ENCODE results near the gene THY1. TPM values are rescaled to one million over a fixed set of nuclear protein-coding genes. Genes with fewer than 3 reads are reported as not detected.

THY1 gene
- total and polyA plus RNA-seq, 4 experiments from 2014 or later: not detected

DNA sequence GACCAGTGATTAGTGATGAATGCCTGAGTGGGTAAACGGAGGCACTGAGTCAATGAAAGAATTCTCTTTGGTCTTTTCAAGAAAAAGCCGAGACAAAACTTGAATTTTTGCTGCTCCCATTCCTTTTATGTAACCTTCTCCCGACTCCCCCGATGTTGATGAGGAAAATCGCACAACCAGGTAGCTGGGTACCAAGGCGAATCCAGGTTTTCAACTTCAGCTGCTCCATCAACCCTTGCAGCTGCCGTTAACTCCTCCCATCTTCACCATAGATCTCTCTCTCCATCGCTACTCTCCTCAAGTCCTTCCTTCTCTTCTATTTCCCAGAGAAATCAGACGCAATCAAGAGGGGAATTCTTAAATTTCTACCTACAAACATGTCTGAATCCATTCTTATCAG, 40.9 kb downstream of the THY1 start:
- no peaks in the 10 kb centered on the region for H3K9me3 Mint-ChIP-seq

GRCh38 chr11:119381181-119381988, 41.6 kb downstream of the THY1 start, which contains the start of gene USP2:
USP2 (minus strand) TSS chr11:119381690; CDS start chr11:119373480, 8,210 bp downstream.
- Mint-ChIP-seq H3K27me3 (peaks cover 0 to 3% of the 10 kb centered on the region in 2 donors), H3K4me3 (no peak within 1 kb of the TSS), H3K4me1 (peaks cover 0 to 9% (median 6%) of the 10 kb centered on the region in 4 donors), H3K9me3 (no peaks in the 10 kb centered on the region), H3K36me3 (no peaks in the 10 kb centered on the region), H3K27ac (peak within 1 kb of the TSS in 3 of 7 donors; percentile 75 to 87 (median 87))
- Histone ChIP-seq H3K27me3 (ENCODE audit: insufficient read depth, low read length) (no peaks in the 10 kb centered on the region), H3K27ac (ENCODE audit: low read depth, low read length) (peak within 1 kb of the TSS; percentile 49), H3K4me3 (ENCODE audit: low read length in 2 of 2) (peak within 1 kb of the TSS; percentile 77 to 86), H3K4me1 (ENCODE audit: insufficient read depth, low read length) (peaks cover 17% of the 10 kb centered on the region), H3K9me3 (ENCODE audit: control insufficient read depth in 1 of 2, low read length in 2 of 2) (no peaks in the 10 kb centered on the region), H3K36me3 (ENCODE audit: insufficient read depth, low read length) (no peaks in the 10 kb centered on the region)
- ChIA-PET POLR2A (ENCODE audit: partially characterized antibody) (interaction anchor here (0.7 to 2.3 kb wide), 3 partner anchors 17 to 37 kb away, joined by 3 to 16 read pairs (median 3); no protein-coding TSS in a partner anchor), CTCF (ENCODE audit: partially characterized antibody) (interaction anchor here (0.7 to 13.9 kb wide), 8 partner anchors 9 to 98 kb away, joined by 3 to 179 read pairs (median 5); no protein-coding TSS in a partner anchor)
- intact Hi-C loops (cut with micrococcal nuclease): loop anchor here (1.0 kb wide), 1 partner anchor 25 kb away; no protein-coding TSS in a partner anchor
- peak; percentile 96 to 98 (median 97) for DNase-seq

More for the DNA sequence above, 40.9 kb downstream of the THY1 start:
- ChIA-PET CTCF (ENCODE audit: partially characterized antibody) (interaction anchor here (1.6 to 13.9 kb wide), 3 partner anchors 9 to 25 kb away, joined by 6 to 179 read pairs (median 6); no protein-coding TSS in a partner anchor), POLR2A (ENCODE audit: partially characterized antibody) (interaction anchor here (0.6 to 2.3 kb wide), 3 partner anchors 26 to 41 kb away, joined by 3 to 16 read pairs (median 3); no protein-coding TSS in a partner anchor)
- DNase-seq: peak in 1 of 5 donors; percentile 10
- no peaks in the 10 kb centered on the region for H3K36me3 Mint-ChIP-seq
- H3K27me3 Mint-ChIP-seq: peaks cover 0 to 3% of the 10 kb centered on the region in 2 donors
- no peak overlapping the region for H3K27ac Mint-ChIP-seq
- intact Hi-C loops (cut with micrococcal nuclease): no loop called here
- Histone ChIP-seq H3K9me3 (ENCODE audit: control insufficient read depth in 1 of 2, low read length in 2 of 2) (no peaks in the 10 kb centered on the region), H3K27ac (ENCODE audit: low read depth, low read length) (peak overlapping the region; percentile 49), H3K36me3 (ENCODE audit: insufficient read depth, low read length) (no peaks in the 10 kb centered on the region), H3K4me1 (ENCODE audit: insufficient read depth, low read length) (peaks cover 17% of the 10 kb centered on the region), H3K27me3 (ENCODE audit: insufficient read depth, low read length) (no peaks in the 10 kb centered on the region), H3K4me3 (ENCODE audit: low read length in 2 of 2) (peak overlapping the region; percentile 68 to 77)
- no peak overlapping the region for H3K4me3 Mint-ChIP-seq
- H3K4me1 Mint-ChIP-seq: peaks cover 0 to 9% (median 6%) of the 10 kb centered on the region in 4 donors

DNA sequence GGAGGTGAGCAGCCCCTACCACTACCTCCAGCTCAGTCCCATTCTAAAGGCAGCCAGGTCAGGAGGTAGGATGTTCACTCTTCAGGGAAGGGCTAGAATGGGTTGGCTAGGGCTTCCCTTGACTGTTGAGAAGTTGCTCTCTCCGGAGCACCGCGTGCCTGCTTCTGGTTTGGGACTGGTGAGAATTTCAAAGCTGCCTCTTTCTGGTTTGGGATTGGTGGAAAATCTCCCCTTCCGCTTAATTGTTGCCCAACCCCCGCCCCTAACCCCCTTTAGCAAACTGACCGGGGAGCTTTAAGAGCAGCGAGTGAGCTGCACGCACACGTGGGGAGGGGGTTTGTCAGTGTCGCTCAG, 42.2 kb downstream of the THY1 start:
- H3K27ac ChIP-seq (ENCODE audit: low read depth, low read length): peak overlapping the region; percentile 37
- Mint-ChIP-seq H3K36me3 (no peaks in the 10 kb centered on the region), H3K4me1 (peaks cover 0 to 9% (median 6%) of the 10 kb centered on the region in 4 donors), H3K27ac (peak overlapping the region in 3 of 7 donors; percentile 75 to 87 (median 87)), H3K9me3 (no peaks in the 10 kb centered on the region), H3K27me3 (peaks cover 0 to 3% of the 10 kb centered on the region in 2 donors), H3K4me3 (no peak overlapping the region)
- H3K4me3 ChIP-seq (ENCODE audit: low read length in 2 of 2): peak overlapping the region; percentile 77 to 86
- intact Hi-C loops (cut with micrococcal nuclease): loop anchor here (1.0 kb wide), 1 partner anchor 25 kb away; no protein-coding TSS in a partner anchor
- H3K4me1 ChIP-seq (ENCODE audit: insufficient read depth, low read length): peaks cover 17% of the 10 kb centered on the region
- no peaks in the 10 kb centered on the region for H3K36me3 ChIP-seq (ENCODE audit: insufficient read depth, low read length)
- H3K27me3 ChIP-seq (ENCODE audit: insufficient read depth, low read length): no peaks in the 10 kb centered on the region
- CTCF ChIA-PET (ENCODE audit: partially characterized antibody): interaction anchor here (0.7 to 13.9 kb wide), 8 partner anchors 8 to 98 kb away, joined by 3 to 179 read pairs (median 5); no protein-coding TSS in a partner anchor
- no peak for DNase-seq
- POLR2A ChIA-PET (ENCODE audit: partially characterized antibody): interaction anchor here (0.7 to 2.3 kb wide), 3 partner anchors 17 to 37 kb away, joined by 3 to 16 read pairs (median 3); no protein-coding TSS in a partner anchor
- H3K9me3 ChIP-seq (ENCODE audit: control insufficient read depth in 1 of 2, low read length in 2 of 2): no peaks in the 10 kb centered on the region

DNA sequence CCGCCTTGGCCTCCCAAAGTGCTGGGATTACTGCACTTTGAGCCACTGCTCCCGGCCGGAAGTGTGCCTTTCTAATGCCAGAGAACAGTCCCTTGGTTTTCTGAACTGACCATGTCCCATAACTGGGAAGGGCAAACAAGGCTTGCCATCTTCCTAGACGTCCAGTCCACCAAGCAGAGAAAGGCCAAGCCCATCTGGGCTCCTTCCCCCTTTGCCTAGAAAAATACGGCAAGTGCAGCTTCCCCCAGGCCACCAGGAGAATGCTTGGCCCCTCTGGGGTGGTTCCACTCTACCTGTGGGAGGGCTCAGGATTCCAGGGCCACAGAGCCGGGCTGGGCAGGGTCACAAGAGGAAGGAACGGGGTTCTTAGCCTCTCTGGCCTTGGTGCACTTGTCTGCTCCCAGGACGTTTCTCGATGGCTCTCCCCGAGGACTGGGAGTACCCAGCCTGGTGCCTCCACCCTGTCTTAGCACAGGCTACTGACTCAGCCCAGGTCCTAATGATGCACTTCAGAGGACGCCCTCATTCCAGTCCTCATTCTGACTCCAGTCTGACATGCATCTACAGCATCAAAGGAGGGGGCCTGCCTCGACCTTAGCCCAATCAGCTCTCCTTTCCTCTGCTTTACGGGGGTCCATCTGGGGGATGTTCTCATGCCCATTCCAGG, 42.7 kb downstream of the THY1 start:
- no peaks in the 10 kb centered on the region for H3K36me3 Mint-ChIP-seq
- H3K27me3 ChIP-seq (ENCODE audit: insufficient read depth, low read length): no peaks in the 10 kb centered on the region
- H3K4me1 Mint-ChIP-seq: peaks cover 0 to 9% (median 6%) of the 10 kb centered on the region in 4 donors
- no peak overlapping the region for H3K27ac ChIP-seq (ENCODE audit: low read depth, low read length)
- DNase-seq: no peak
- no peaks in the 10 kb centered on the region for H3K36me3 ChIP-seq (ENCODE audit: insufficient read depth, low read length)
- CTCF ChIA-PET (ENCODE audit: partially characterized antibody): interaction anchor here (1.0 to 13.9 kb wide), 7 partner anchors 8 to 97 kb away, joined by 3 to 179 read pairs (median 6); no protein-coding TSS in a partner anchor
- no peaks in the 10 kb centered on the region for H3K9me3 ChIP-seq (ENCODE audit: control insufficient read depth in 1 of 2, low read length in 2 of 2)
- intact Hi-C loops (cut with micrococcal nuclease): no loop called here
- H3K27ac Mint-ChIP-seq: peak overlapping the region in 3 of 7 donors; percentile 52 to 87 (median 87)
- H3K4me1 ChIP-seq (ENCODE audit: insufficient read depth, low read length): peaks cover 17% of the 10 kb centered on the region
- POLR2A ChIA-PET (ENCODE audit: partially characterized antibody): interaction anchor here (2.3 kb wide), 1 partner anchor 24 kb away, joined by 16 read pairs; no protein-coding TSS in a partner anchor
- peak overlapping the region in 1 of 2 donors; percentile 86 for H3K4me3 ChIP-seq (ENCODE audit: low read length in 2 of 2)
- no peak overlapping the region for H3K4me3 Mint-ChIP-seq
- peaks cover 0 to 3% of the 10 kb centered on the region in 2 donors for H3K27me3 Mint-ChIP-seq
- H3K9me3 Mint-ChIP-seq: no peaks in the 10 kb centered on the region

DNA sequence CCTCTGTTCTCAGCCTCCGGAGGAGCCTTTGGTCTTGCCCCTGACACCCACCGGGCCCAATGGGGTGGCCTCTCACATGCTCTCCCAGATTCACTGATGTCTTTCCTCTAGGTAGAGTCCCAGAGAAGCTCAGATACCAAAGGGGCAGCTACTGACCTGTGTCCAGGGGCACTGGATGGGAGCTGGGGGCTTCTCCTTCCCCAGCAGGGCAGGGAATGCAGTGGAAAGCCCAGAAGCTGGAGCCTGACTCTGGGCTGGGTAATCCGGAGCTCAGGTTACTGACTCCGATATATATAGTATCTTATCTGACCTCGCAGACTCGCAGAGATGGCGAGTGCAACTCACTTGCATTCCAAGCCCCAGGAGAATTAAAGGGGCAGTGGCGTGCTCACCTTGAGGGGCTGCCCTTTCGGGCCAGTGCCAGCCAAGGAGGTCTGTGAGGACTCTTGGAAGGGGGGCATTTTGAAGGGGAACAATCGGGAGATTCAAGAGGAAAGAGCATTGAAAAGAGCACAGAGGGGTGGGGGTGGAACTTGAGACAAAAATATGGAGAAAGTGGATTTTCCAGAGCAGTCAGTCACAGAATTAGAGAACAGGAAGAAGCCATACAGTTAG, 44.0 kb downstream of the THY1 start:
- peak overlapping the region in 2 of 7 donors; percentile 38 to 60 for H3K27ac Mint-ChIP-seq
- peak overlapping the region in 3 of 8 donors; percentile 40 to 67 (median 55) for H3K4me3 Mint-ChIP-seq
- Histone ChIP-seq H3K4me1 (ENCODE audit: insufficient read depth, low read length) (peaks cover 22% of the 10 kb centered on the region), H3K27me3 (ENCODE audit: insufficient read depth, low read length) (no peaks in the 10 kb centered on the region), H3K27ac (ENCODE audit: low read depth, low read length) (no peak overlapping the region), H3K9me3 (ENCODE audit: control insufficient read depth in 1 of 2, low read length in 2 of 2) (no peaks in the 10 kb centered on the region), H3K4me3 (ENCODE audit: low read length in 2 of 2) (no peak overlapping the region), H3K36me3 (ENCODE audit: insufficient read depth, low read length) (no peaks in the 10 kb centered on the region)
- DNase-seq: no peak
- ChIA-PET CTCF (ENCODE audit: partially characterized antibody) (interaction anchor here (0.6 to 13.9 kb wide), 4 partner anchors 22 to 57 kb away, joined by 3 to 179 read pairs (median 4); no protein-coding TSS in a partner anchor), POLR2A (ENCODE audit: partially characterized antibody) (no interaction called here)
- H3K4me1 Mint-ChIP-seq: peaks cover 2 to 9% (median 7%) of the 10 kb centered on the region in 4 donors
- no peaks in the 10 kb centered on the region for H3K9me3 Mint-ChIP-seq
- intact Hi-C loops (cut with micrococcal nuclease): no loop called here
- H3K27me3 Mint-ChIP-seq: peaks cover 0 to 3% of the 10 kb centered on the region in 2 donors
- no peaks in the 10 kb centered on the region for H3K36me3 Mint-ChIP-seq

DNA sequence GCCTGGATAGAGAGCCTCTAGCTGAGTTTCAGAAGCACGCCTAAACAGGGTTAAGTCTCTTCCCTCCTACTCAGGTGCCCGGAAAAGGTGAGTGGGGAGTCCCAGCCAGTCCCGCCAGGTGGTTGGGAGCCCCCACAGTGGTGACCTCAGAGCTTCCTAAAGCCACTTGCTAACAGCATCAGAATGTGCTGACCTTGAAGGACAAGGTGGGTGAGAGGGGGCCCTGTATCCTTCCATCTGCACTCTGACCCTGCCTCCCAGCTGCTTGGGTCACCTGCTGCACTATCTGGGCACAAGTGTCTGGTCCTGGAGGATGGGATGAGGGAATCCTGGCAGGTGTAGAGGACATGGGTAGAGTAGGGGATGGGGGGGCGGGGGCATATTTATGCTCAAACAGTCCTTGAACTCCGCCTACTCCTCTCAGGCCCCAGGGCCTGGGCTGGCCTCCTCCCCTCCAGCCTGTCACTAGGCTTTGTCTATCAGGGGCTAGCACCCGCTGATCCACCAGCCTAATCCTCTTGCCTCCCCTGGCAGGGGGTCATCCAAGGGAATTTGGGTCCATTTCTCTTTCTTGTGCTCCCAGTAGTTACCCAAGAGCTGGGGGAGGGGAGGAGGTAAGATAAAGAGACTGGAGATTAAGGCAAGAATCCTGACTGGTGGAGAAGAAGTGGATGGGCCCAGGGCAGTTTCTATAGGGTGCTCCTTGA, 44.9 kb downstream of the THY1 start:
- H3K4me1 Mint-ChIP-seq: peaks cover 10 to 15% (median 11%) of the 10 kb centered on the region in 4 donors
- H3K27ac Mint-ChIP-seq: peak overlapping the region in 3 of 7 donors; percentile 29 to 35 (median 31)
- H3K9me3 Mint-ChIP-seq: no peaks in the 10 kb centered on the region
- no peak overlapping the region for H3K27ac ChIP-seq (ENCODE audit: low read depth, low read length)
- no peak overlapping the region for H3K4me3 ChIP-seq (ENCODE audit: low read length in 2 of 2)
- intact Hi-C loops (cut with micrococcal nuclease): no loop called here
- H3K4me3 Mint-ChIP-seq: no peak overlapping the region
- peaks cover 29% of the 10 kb centered on the region for H3K4me1 ChIP-seq (ENCODE audit: insufficient read depth, low read length)
- no peaks in the 10 kb centered on the region for H3K36me3 ChIP-seq (ENCODE audit: insufficient read depth, low read length)
- H3K27me3 Mint-ChIP-seq: peaks cover 0 to 3% of the 10 kb centered on the region in 2 donors
- no peaks in the 10 kb centered on the region for H3K9me3 ChIP-seq (ENCODE audit: control insufficient read depth in 1 of 2, low read length in 2 of 2)
- no peaks in the 10 kb centered on the region for H3K36me3 Mint-ChIP-seq
- no peak for DNase-seq
- H3K27me3 ChIP-seq (ENCODE audit: insufficient read depth, low read length): no peaks in the 10 kb centered on the region
- ChIA-PET POLR2A (ENCODE audit: partially characterized antibody) (interaction anchor here (1.4 kb wide), 1 partner anchor 40 kb away, joined by 3 read pairs; no protein-coding TSS in a partner anchor), CTCF (ENCODE audit: partially characterized antibody) (interaction anchor here (13.9 kb wide), 1 partner anchor 21 kb away, joined by 179 read pairs; no protein-coding TSS in a partner anchor)

Measured in CD4-positive, alpha-beta memory T cell (primary cell).